Brain microvascular endothelial cell (primary cell): Measurements from ENCODE around the gene MDN1.
"Not testable (repeated sequence)": the region's sequence is repeated elsewhere in the genome, so short reads cannot be mapped to it uniquely, and the experiment has no call there.

Source experiments
- DNase-seq: peaks from one replicate; pipeline ENCODE4 v3.0.0-alpha.2; 2020
- H3K27ac ChIP-seq: fragments of 250-450 bp; sonication (Bioruptor Pico); 2 replicates; pipeline ENCODE4 v1.5.1; 2020; ENCODE audit warnings: mild to moderate bottlenecking, moderate library complexity
- H3K27me3 ChIP-seq: fragments of 250-450 bp; sonication (Bioruptor Pico); replicated peaks from 2 replicates; pipeline ENCODE4 v1.5.1; 2020; ENCODE audit warnings: mild to moderate bottlenecking
- H3K36me3 ChIP-seq: fragments of 250-450 bp; sonication (Bioruptor Pico); replicated peaks from 2 replicates; pipeline ENCODE4 v1.5.1; 2020; ENCODE audit warnings: mild to moderate bottlenecking
- H3K4me3 ChIP-seq: 2 replicates; pipeline ENCODE4 v1.5.1; 2011; ENCODE audit warnings: low read depth, mild to moderate bottlenecking, control low read depth, low read length, moderate library complexity
- in situ Hi-C: cut with HindIII; loops from 2 replicates; pipeline ENCODE4 v1.10.0; 2017; ENCODE audit warnings: low sequenced_read_pairs, low pct_ligation_motif_present
- TF ChIP-seq, protein P1 (sequence below): IDR thresholded peaks from 2 replicates; pipeline ENCODE4 v1.5.1; 2011; ENCODE audit warnings: low read depth, mild to moderate bottlenecking, moderate library complexity, low read length, control low read depth, inconsistent platforms; ENCODE audit errors: missing control alignments

The MDN1 gene

DNA sequence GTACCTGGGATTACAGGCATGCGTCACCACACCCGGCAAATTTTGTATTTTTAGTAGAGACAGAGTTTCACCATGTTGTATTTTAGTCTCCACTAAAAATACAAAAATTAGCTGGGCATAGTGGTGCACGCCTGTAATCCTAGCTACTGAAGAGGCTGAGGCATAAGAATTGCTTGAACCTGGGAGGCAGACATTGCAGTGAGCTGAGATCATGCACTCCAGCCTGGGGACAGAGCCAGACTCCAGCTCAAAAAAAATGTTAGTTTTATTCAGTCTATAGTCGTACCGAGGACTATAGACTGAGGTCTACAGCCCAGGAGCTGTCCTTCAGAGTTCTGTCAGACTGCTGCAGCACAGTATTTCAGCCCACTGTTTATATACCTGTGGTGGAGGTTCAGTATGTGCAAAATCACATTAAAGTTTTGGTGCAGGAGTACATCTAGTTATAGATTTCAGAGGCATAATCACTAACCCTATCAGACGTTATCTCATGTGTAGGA is 6.5 kb upstream of the MDN1 start:
- TF ChIP-seq, protein P1, sequence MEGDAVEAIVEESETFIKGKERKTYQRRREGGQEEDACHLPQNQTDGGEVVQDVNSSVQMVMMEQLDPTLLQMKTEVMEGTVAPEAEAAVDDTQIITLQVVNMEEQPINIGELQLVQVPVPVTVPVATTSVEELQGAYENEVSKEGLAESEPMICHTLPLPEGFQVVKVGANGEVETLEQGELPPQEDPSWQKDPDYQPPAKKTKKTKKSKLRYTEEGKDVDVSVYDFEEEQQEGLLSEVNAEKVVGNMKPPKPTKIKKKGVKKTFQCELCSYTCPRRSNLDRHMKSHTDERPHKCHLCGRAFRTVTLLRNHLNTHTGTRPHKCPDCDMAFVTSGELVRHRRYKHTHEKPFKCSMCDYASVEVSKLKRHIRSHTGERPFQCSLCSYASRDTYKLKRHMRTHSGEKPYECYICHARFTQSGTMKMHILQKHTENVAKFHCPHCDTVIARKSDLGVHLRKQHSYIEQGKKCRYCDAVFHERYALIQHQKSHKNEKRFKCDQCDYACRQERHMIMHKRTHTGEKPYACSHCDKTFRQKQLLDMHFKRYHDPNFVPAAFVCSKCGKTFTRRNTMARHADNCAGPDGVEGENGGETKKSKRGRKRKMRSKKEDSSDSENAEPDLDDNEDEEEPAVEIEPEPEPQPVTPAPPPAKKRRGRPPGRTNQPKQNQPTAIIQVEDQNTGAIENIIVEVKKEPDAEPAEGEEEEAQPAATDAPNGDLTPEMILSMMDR, result no peak
- peak; percentile 75 for DNase-seq
- no peak overlapping the region for H3K27ac ChIP-seq
- in situ Hi-C loops, result no loop called here
- no peaks in the 10 kb centered on the region for H3K36me3 ChIP-seq
- H3K4me3 ChIP-seq, result no peak overlapping the region
- no peaks in the 10 kb centered on the region for H3K27me3 ChIP-seq

DNA sequence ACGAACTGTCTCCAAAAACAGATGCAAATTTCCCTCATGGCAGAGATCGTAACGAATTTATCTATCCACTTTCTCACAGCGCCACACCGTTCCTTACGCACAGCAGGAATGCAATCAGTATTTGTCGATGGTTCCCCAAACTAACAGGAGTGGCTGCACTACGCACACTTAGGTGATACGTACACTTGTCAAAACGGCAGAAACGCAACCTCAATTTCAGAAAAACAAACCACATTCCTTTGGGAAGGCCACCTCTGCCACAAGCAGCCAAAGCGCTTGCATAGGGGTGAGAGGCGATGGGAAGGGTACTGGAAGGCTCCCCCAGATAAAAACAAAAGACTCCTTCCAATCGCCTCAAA is 638 bp downstream of the MDN1 start:
- DNase-seq, result peak; percentile 5

DNA sequence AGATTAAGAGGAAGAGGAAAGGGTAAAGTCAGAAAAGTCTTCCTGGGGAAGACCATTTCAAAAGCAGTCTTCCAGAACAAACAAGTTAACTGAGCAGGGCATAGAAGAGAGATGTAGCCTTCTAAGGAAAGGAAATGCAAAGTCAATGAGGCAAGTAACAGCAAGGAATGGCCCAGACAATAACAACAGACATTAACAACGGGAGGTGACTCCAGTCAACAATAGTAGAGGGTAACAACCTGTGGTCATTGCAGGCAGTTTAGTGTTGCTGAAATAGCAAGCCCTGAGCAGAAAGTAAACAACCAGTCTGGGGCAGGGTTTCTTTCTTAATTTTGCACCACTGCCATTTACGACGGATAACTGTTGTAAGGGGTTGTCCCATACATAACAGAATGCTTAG is 2.1 kb downstream of the MDN1 start:
- no peaks in the 10 kb centered on the region for H3K27me3 ChIP-seq
- no peak overlapping the region for H3K4me3 ChIP-seq
- in situ Hi-C loops, result no loop called here
- no peak for DNase-seq
- no peak overlapping the region for H3K27ac ChIP-seq
- H3K36me3 ChIP-seq, result no peaks in the 10 kb centered on the region
- TF ChIP-seq, protein P1, result no peak

More for the DNA sequence above, 638 bp downstream of the MDN1 start:
- H3K36me3 ChIP-seq, result no peaks in the 10 kb centered on the region
- in situ Hi-C loops, result no loop called here
- TF ChIP-seq, protein P1, result no peak
- peak overlapping the region; percentile 66 for H3K27ac ChIP-seq
- no peaks in the 10 kb centered on the region for H3K27me3 ChIP-seq
- peak overlapping the region; percentile 99 for H3K4me3 ChIP-seq

DNA sequence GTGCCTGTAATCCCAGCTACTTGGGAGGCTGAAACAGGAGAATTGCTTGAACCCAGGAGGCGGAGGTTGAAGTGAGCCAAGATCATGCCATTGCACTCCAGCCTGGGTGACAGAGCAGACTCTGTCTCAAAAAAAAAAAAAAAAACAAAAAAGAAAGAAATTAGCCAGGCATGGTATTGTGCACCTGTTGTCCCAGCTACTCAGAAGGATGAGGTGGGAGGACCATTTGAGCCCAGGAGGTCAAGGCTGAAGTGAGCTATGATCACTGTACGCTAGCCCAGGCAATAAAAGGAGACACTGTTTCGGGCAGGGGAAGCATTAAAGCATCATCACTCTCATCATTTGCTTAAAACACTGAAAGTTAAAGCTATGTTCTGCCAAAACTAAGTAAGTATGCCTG is 6.2 kb downstream of the MDN1 start:
- H3K4me3 ChIP-seq, H3K27ac ChIP-seq, in situ Hi-C loops, H3K36me3 ChIP-seq, H3K27me3 ChIP-seq, DNase-seq: not testable (repeated sequence)

DNA sequence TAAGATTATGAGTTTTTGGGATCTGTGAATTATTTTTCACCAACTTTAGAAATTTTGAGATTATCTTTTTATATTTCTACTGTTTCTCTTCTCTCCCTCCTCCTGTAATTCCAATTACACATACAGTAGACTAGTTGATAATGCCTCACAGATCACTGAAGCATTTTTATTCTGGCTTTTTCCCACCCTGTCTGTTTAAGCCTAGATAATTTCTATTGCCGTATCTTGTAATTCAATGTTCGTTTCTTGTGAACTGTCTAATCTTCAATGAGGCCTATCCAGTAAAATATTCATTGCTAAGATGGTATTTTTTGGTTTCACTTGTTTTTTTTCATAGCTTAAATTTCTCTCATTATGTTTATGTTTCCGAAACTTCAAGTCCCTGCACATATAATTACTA is 12.0 kb downstream of the MDN1 start:
- TF ChIP-seq, protein P1, result no peak
- in situ Hi-C loops, result no loop called here
- H3K27ac ChIP-seq, result no peak overlapping the region
- H3K27me3 ChIP-seq, result no peaks in the 10 kb centered on the region
- no peak for DNase-seq
- no peak overlapping the region for H3K4me3 ChIP-seq
- H3K36me3 ChIP-seq, result no peaks in the 10 kb centered on the region

DNA sequence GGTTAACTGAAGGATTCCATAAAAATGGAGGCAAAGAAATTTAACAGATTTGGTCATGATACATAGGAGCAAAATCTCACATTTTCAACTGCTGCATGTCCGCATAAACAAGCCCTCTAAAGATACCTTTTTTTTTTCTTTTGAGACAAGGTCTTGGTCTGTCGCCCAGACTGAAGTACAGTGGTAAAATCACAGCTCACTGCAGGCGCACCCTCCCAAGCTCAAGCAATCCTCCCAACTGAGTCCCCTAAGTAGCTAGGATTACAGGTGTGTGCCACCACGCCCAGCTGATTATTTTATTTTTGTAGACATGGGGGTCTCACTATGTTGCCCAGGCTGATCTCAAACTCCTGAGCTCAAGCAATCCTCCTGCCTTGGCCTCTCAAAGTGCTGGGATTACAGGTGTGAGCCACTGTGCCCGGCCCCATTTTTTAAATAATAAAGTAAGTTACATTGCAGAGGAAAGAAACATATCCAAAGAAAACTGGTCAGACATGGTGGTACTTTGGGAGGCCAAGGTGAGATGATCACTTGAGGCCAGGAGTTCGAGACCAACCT is 13.7 kb downstream of the MDN1 start:
- Histone ChIP-seq H3K27me3 (no peaks in the 10 kb centered on the region), H3K4me3 (no peak overlapping the region), H3K27ac (no peak overlapping the region), H3K36me3 (no peaks in the 10 kb centered on the region)
- in situ Hi-C loops, result no loop called here
- TF ChIP-seq, protein P1, result no peak
- no peak for DNase-seq
